Measurements from ENCODE around the gene ACO1.

Gene ACO1

GRCh38 chr9:32404402-32404801 lies 20.0 kb downstream of the ACO1 start:
- no peak for FAIRE-seq
- DNase-seq (ENCODE audit: insufficient read length): no peak
- TF ChIP-seq POLR2A (IDR thresholded peaks at IDR 0.05; ENCODE audit: low read depth, low read length) (no peak), TAF1 (IDR thresholded peaks at IDR 0.05; ENCODE audit: borderline replicate concordance, low read depth, low read length) (no peak), POLR2AphosphoS5 (IDR thresholded peaks at IDR 0.05; ENCODE audit: low read depth, low read length) (no peak)

GRCh38 chr9:32404856-32405255 lies 20.4 kb downstream of the ACO1 start:
- DNase-seq (ENCODE audit: insufficient read length) (no peak), FAIRE-seq (no peak)
- TF ChIP-seq POLR2AphosphoS5 (IDR thresholded peaks at IDR 0.05; ENCODE audit: low read depth, low read length) (no peak), TAF1 (IDR thresholded peaks at IDR 0.05; ENCODE audit: borderline replicate concordance, low read depth, low read length) (no peak), POLR2A (IDR thresholded peaks at IDR 0.05; ENCODE audit: low read depth, low read length) (no peak)

GRCh38 chr9:32405506-32405905 lies 21.1 kb downstream of the ACO1 start:
- TF ChIP-seq POLR2A (IDR thresholded peaks at IDR 0.05; ENCODE audit: low read depth, low read length) (no peak), TAF1 (IDR thresholded peaks at IDR 0.05; ENCODE audit: borderline replicate concordance, low read depth, low read length) (no peak), POLR2AphosphoS5 (IDR thresholded peaks at IDR 0.05; ENCODE audit: low read depth, low read length) (no peak)
- DNase-seq (ENCODE audit: insufficient read length) (no peak), FAIRE-seq (peak; percentile 21)

- TF ChIP-seq TAF1 (IDR thresholded peaks at IDR 0.05; ENCODE audit: borderline replicate concordance, low read depth, low read length) (no peak), POLR2A (IDR thresholded peaks at IDR 0.05; ENCODE audit: low read depth, low read length) (no peak), POLR2AphosphoS5 (IDR thresholded peaks at IDR 0.05; ENCODE audit: low read depth, low read length) (no peak)
Measured at GRCh38 chr9:32406046-32406445, 21.6 kb downstream of the ACO1 start.

GRCh38 chr9:32411753-32412152 lies 27.3 kb downstream of the ACO1 start:
- TF ChIP-seq TAF1 (IDR thresholded peaks at IDR 0.05; ENCODE audit: borderline replicate concordance, low read depth, low read length): no peak
- TF ChIP-seq POLR2A (IDR thresholded peaks at IDR 0.05; ENCODE audit: low read depth, low read length): no peak
- no peak for TF ChIP-seq POLR2AphosphoS5 (IDR thresholded peaks at IDR 0.05; ENCODE audit: low read depth, low read length)
- DNase-seq (ENCODE audit: insufficient read length): no peak
- FAIRE-seq: no peak

More at GRCh38 chr9:32406046-32406445, 21.6 kb downstream of the ACO1 start:
- FAIRE-seq (no peak), DNase-seq (ENCODE audit: insufficient read length) (no peak)

GRCh38 chr9:32412440-32412839 lies 28.0 kb downstream of the ACO1 start:
- DNase-seq (ENCODE audit: insufficient read length): no peak
- no peak for TF ChIP-seq POLR2A (IDR thresholded peaks at IDR 0.05; ENCODE audit: low read depth, low read length)
- no peak for TF ChIP-seq TAF1 (IDR thresholded peaks at IDR 0.05; ENCODE audit: borderline replicate concordance, low read depth, low read length)
- TF ChIP-seq POLR2AphosphoS5 (IDR thresholded peaks at IDR 0.05; ENCODE audit: low read depth, low read length): no peak
- no peak for FAIRE-seq

- TF ChIP-seq TAF1 (IDR thresholded peaks at IDR 0.05; ENCODE audit: borderline replicate concordance, low read depth, low read length) (no peak), POLR2AphosphoS5 (IDR thresholded peaks at IDR 0.05; ENCODE audit: low read depth, low read length) (no peak), POLR2A (IDR thresholded peaks at IDR 0.05; ENCODE audit: low read depth, low read length) (no peak)
- FAIRE-seq: no peak
- DNase-seq (ENCODE audit: insufficient read length): no peak
Measured at GRCh38 chr9:32413424-32413823, 29.0 kb downstream of the ACO1 start.

- DNase-seq (ENCODE audit: insufficient read length) (no peak), FAIRE-seq (no peak)
- TF ChIP-seq POLR2AphosphoS5 (IDR thresholded peaks at IDR 0.05; ENCODE audit: low read depth, low read length) (no peak), POLR2A (IDR thresholded peaks at IDR 0.05; ENCODE audit: low read depth, low read length) (no peak), TAF1 (IDR thresholded peaks at IDR 0.05; ENCODE audit: borderline replicate concordance, low read depth, low read length) (no peak)
Measured at GRCh38 chr9:32414856-32415255, 30.4 kb downstream of the ACO1 start.

- no peak for TF ChIP-seq POLR2AphosphoS5 (IDR thresholded peaks at IDR 0.05; ENCODE audit: low read depth, low read length)
- no peak for TF ChIP-seq POLR2A (IDR thresholded peaks at IDR 0.05; ENCODE audit: low read depth, low read length)
- TF ChIP-seq TAF1 (IDR thresholded peaks at IDR 0.05; ENCODE audit: borderline replicate concordance, low read depth, low read length): no peak
- DNase-seq (ENCODE audit: insufficient read length) (no peak), FAIRE-seq (no peak)
Measured at GRCh38 chr9:32419921-32420320, 35.5 kb downstream of the ACO1 start.

GRCh38 chr9:32422237-32422806 lies 37.9 kb downstream of the ACO1 start:
- TF ChIP-seq POLR2A (IDR thresholded peaks at IDR 0.05; ENCODE audit: low read depth, low read length): no peak
- no peak for TF ChIP-seq TAF1 (IDR thresholded peaks at IDR 0.05; ENCODE audit: borderline replicate concordance, low read depth, low read length)
- TF ChIP-seq POLR2AphosphoS5 (IDR thresholded peaks at IDR 0.05; ENCODE audit: low read depth, low read length): no peak
- no peak for DNase-seq (ENCODE audit: insufficient read length)
- FAIRE-seq: no peak

GRCh38 chr9:32423371-32423770 lies 38.9 kb downstream of the ACO1 start:
- no peak for DNase-seq (ENCODE audit: insufficient read length)
- FAIRE-seq: no peak

GRCh38 chr9:32424616-32425015 lies 40.2 kb downstream of the ACO1 start:
- TF ChIP-seq POLR2AphosphoS5 (IDR thresholded peaks at IDR 0.05; ENCODE audit: low read depth, low read length) (no peak), POLR2A (IDR thresholded peaks at IDR 0.05; ENCODE audit: low read depth, low read length) (no peak)
- DNase-seq (ENCODE audit: insufficient read length): no peak
- no peak for FAIRE-seq

More at GRCh38 chr9:32423371-32423770, 38.9 kb downstream of the ACO1 start:
- TF ChIP-seq POLR2AphosphoS5 (IDR thresholded peaks at IDR 0.05; ENCODE audit: low read depth, low read length): no peak
- TF ChIP-seq TAF1 (IDR thresholded peaks at IDR 0.05; ENCODE audit: borderline replicate concordance, low read depth, low read length): no peak
- TF ChIP-seq POLR2A (IDR thresholded peaks at IDR 0.05; ENCODE audit: low read depth, low read length): no peak
